CD1c-positive myeloid dendritic cell (primary cell): ENCODE data around the gene TCF7L1.
"Not testable (repeated sequence)": the region's sequence is repeated elsewhere in the genome, so short reads cannot be mapped to it uniquely, and the experiment has no call there.

Experiments
- DNase-seq: peaks from one replicate; pipeline ENCODE4 v3.0.0-alpha.2; 2016; ENCODE audit errors: extremely low spot score

TCF7L1 gene

GRCh38 chr2:85132834-85133637, at the start of gene TCF7L1:
TCF7L1 (plus strand) TSS chr2:85133392; CDS start chr2:85133685, 293 bp downstream.
- peak; percentile 17 for DNase-seq

GRCh38 chr2:85085563-85085962, 47.6 kb upstream of the TCF7L1 start:
- DNase-seq = no peak

GRCh38 chr2:85087541-85087940, 45.7 kb upstream of the TCF7L1 start:
- no peak for DNase-seq

GRCh38 chr2:85088921-85089320, 44.3 kb upstream of the TCF7L1 start:
- DNase-seq = no peak

GRCh38 chr2:85089585-85089984, 43.6 kb upstream of the TCF7L1 start:
- no peak for DNase-seq

- no peak for DNase-seq
Measured at GRCh38 chr2:85091838-85092237, 41.4 kb upstream of the TCF7L1 start.

- DNase-seq = no peak
Measured at GRCh38 chr2:85095094-85095493, 38.1 kb upstream of the TCF7L1 start.

- no peak for DNase-seq
Measured at GRCh38 chr2:85096616-85097015, 36.6 kb upstream of the TCF7L1 start.

GRCh38 chr2:85104228-85104627, 29.0 kb upstream of the TCF7L1 start:
- DNase-seq = no peak

- no peak for DNase-seq
Measured at GRCh38 chr2:85106489-85107180, 26.6 kb upstream of the TCF7L1 start.

GRCh38 chr2:85110991-85111560, 22.1 kb upstream of the TCF7L1 start:
- DNase-seq = no peak

GRCh38 chr2:85111819-85112281, 21.3 kb upstream of the TCF7L1 start:
- DNase-seq = no peak

GRCh38 chr2:85112906-85113625, 20.1 kb upstream of the TCF7L1 start:
- DNase-seq = no peak

GRCh38 chr2:85114586-85115330, 18.4 kb upstream of the TCF7L1 start:
- no peak for DNase-seq

GRCh38 chr2:85116207-85116606, 17.0 kb upstream of the TCF7L1 start:
- no peak for DNase-seq

GRCh38 chr2:85119900-85120299, 13.3 kb upstream of the TCF7L1 start:
- no peak for DNase-seq

- DNase-seq = no peak
Measured at GRCh38 chr2:85120363-85120762, 12.8 kb upstream of the TCF7L1 start.

- not testable (repeated sequence) for DNase-seq
Measured at GRCh38 chr2:85126462-85126861, 6.7 kb upstream of the TCF7L1 start.

GRCh38 chr2:85129861-85130260, 3.3 kb upstream of the TCF7L1 start:
- DNase-seq = no peak

- no peak for DNase-seq
Measured at GRCh38 chr2:85130407-85130806, 2.8 kb upstream of the TCF7L1 start.

GRCh38 chr2:85131116-85131515, 2.1 kb upstream of the TCF7L1 start:
- DNase-seq = no peak
